ENCODE data around the gene LINC00237. TPM values are rescaled to one million over a fixed set of nuclear protein-coding genes. Genes with fewer than 3 reads are reported as not detected.

The LINC00237 gene
- total RNA-seq, 1 donor from 2014 or later = not detected

- Mint-ChIP-seq H3K27ac (no peak overlapping the region), H3K36me3 (no peaks in the 10 kb centered on the region), H3K4me3 (peak overlapping the region; percentile 26), H3K9me3 (no peaks in the 10 kb centered on the region), H3K27me3 (ENCODE audit: low read depth) (peaks cover 99% of the 10 kb centered on the region), H3K4me1 (peaks cover 16% of the 10 kb centered on the region)
- TF ChIP-seq CTCF (IDR thresholded peaks at IDR 0.05; ENCODE audit: unreplicated experiment) = no peak
- no peak for DNase-seq (ENCODE audit: low spot score in 2 of 2, unreplicated experiment in 2 of 2)
Measured at GRCh38 chr20:21105429-21106170, 558 bp downstream of the LINC00237 start.

GRCh38 chr20:21104921-21105320 is 1.2 kb downstream of the LINC00237 start:
- Mint-ChIP-seq H3K4me1 (peaks cover 17% of the 10 kb centered on the region), H3K27ac (no peak overlapping the region), H3K4me3 (no peak overlapping the region), H3K27me3 (ENCODE audit: low read depth) (peaks cover 99% of the 10 kb centered on the region), H3K9me3 (no peaks in the 10 kb centered on the region), H3K36me3 (no peaks in the 10 kb centered on the region)
- no peak for DNase-seq (ENCODE audit: low spot score in 2 of 2, unreplicated experiment in 2 of 2)
- no peak for TF ChIP-seq CTCF (IDR thresholded peaks at IDR 0.05; ENCODE audit: unreplicated experiment)

- TF ChIP-seq CTCF (IDR thresholded peaks at IDR 0.05; ENCODE audit: unreplicated experiment) = no peak
- no peak overlapping the region for H3K27ac Mint-ChIP-seq
- peaks cover 17% of the 10 kb centered on the region for H3K4me1 Mint-ChIP-seq
- DNase-seq (ENCODE audit: low spot score in 2 of 2, unreplicated experiment in 2 of 2) = no peak
- H3K4me3 Mint-ChIP-seq = no peak overlapping the region
- no peaks in the 10 kb centered on the region for H3K9me3 Mint-ChIP-seq
- H3K27me3 Mint-ChIP-seq (ENCODE audit: low read depth) = peaks cover 100% of the 10 kb centered on the region
- H3K36me3 Mint-ChIP-seq = no peaks in the 10 kb centered on the region
Measured at GRCh38 chr20:21104466-21104761, 1.7 kb downstream of the LINC00237 start.

GRCh38 chr20:21103582-21104465 is 2.3 kb downstream of the LINC00237 start:
- no peak overlapping the region for H3K4me3 Mint-ChIP-seq
- no peak for TF ChIP-seq CTCF (IDR thresholded peaks at IDR 0.05; ENCODE audit: unreplicated experiment)
- no peak overlapping the region for H3K27ac Mint-ChIP-seq
- H3K36me3 Mint-ChIP-seq = no peaks in the 10 kb centered on the region
- no peak for DNase-seq (ENCODE audit: low spot score in 2 of 2, unreplicated experiment in 2 of 2)
- peaks cover 17% of the 10 kb centered on the region for H3K4me1 Mint-ChIP-seq
- H3K9me3 Mint-ChIP-seq = no peaks in the 10 kb centered on the region
- H3K27me3 Mint-ChIP-seq (ENCODE audit: low read depth) = peaks cover 100% of the 10 kb centered on the region

- Mint-ChIP-seq H3K9me3 (no peaks in the 10 kb centered on the region), H3K36me3 (no peaks in the 10 kb centered on the region), H3K27ac (no peak overlapping the region), H3K27me3 (ENCODE audit: low read depth) (peaks cover 100% of the 10 kb centered on the region), H3K4me3 (peak overlapping the region; percentile 47), H3K4me1 (peaks cover 17% of the 10 kb centered on the region)
- TF ChIP-seq CTCF (IDR thresholded peaks at IDR 0.05; ENCODE audit: unreplicated experiment) = no peak
- DNase-seq (ENCODE audit: low spot score in 2 of 2, unreplicated experiment in 2 of 2) = peak in 1 of 2 experiments; percentile 46
Measured at GRCh38 chr20:21102603-21103311, 3.4 kb downstream of the LINC00237 start.
